K562 (cell line): ENCODE data around the gene PPP1R10. TPM values are rescaled to one million over a fixed set of nuclear protein-coding genes. Genes with fewer than 3 reads are reported as not detected.

Experiments used
- ATF1 ChIP-seq, 2 experiments: fragments of 450-650 bp in 1 of 2; IDR thresholded peaks; 2 replicates each; pipeline ENCODE4 v1.6.1; 2016; ENCODE audit warnings: missing compliant biosample characterization in 1 of 2, missing genetic modification characterization in 1 of 2
- CBX1 ChIP-seq: sonication (generic); IDR thresholded peaks from 2 replicates; pipeline ENCODE4 v1.6.1; 2016; ENCODE audit warnings: antibody characterized with exemption, low read depth, mild to moderate bottlenecking
- FOXM1 ChIP-seq, 2 experiments: fragments of 450-650 bp in 1 of 2; sonication (generic) in 1 of 2; formaldehyde crosslinking in 1 of 2; IDR thresholded peaks; 2 replicates each; pipeline versions ENCODE4 v1.6.1 to v1.9.0; 2017 to 2022; ENCODE audit warnings: low read depth in 2 of 2, mild to moderate bottlenecking in 2 of 2, missing genetic modification reagents in 1 of 2, moderate library complexity in 1 of 2
- HOXB6 ChIP-seq: fragments of 250-450 bp; sonication (Bioruptor Pico); IDR thresholded peaks from 2 replicates; pipeline ENCODE4 v1.5.1; 2022; ENCODE audit warnings: mild to moderate bottlenecking, borderline replicate concordance
- KHSRP ChIP-seq: fragments of 450-650 bp; IDR thresholded peaks from 2 replicates; pipeline ENCODE4 v1.6.1; 2017
- KLF16 ChIP-seq: IDR thresholded peaks from 2 replicates; pipeline ENCODE4 v1.6.1; 2016; ENCODE audit warnings: antibody characterized with exemption
- L3MBTL2 ChIP-seq: fragments of 450-650 bp; IDR thresholded peaks from 2 replicates; pipeline ENCODE4 v1.6.1; 2016; ENCODE audit warnings: mild to moderate bottlenecking, moderate library complexity
- MYC ChIP-seq, 2 experiments: fragments of 250-450 bp in 1 of 2; sonication (Bioruptor Pico) in 1 of 2; IDR thresholded peaks; 2 replicates each; pipeline versions ENCODE4 v1.5.1 to v1.6.1; 2012 to 2021; ENCODE audit warnings: low read depth in 2 of 2, borderline replicate concordance in 1 of 2, improper control_type of control experiment in 1 of 2, low read length in 1 of 2, mild to moderate bottlenecking in 1 of 2, moderate library complexity in 1 of 2
- NFE2 ChIP-seq: IDR thresholded peaks from 2 replicates; pipeline ENCODE4 v1.6.1; 2014; ENCODE audit warnings: antibody characterized with exemption, low read depth
- SAP30 ChIP-seq: fragments of 200-600 bp; sonication (generic); IDR thresholded peaks from 2 replicates; pipeline ENCODE4 v1.6.1; 2012; ENCODE audit warnings: borderline replicate concordance, low read depth, mild to moderate bottlenecking, moderate library complexity, low read length, control low read depth, inconsistent platforms; ENCODE audit not compliant: insufficient read depth, poor library complexity, severe bottlenecking
- SMAD3 ChIP-seq: fragments of 450-650 bp; formaldehyde crosslinking; conservative IDR thresholded peaks from 2 replicates; pipeline ENCODE4 v1.4.0; 2020; ENCODE audit warnings: mild to moderate bottlenecking
- SP1 ChIP-seq: sonication (generic); formaldehyde crosslinking; IDR thresholded peaks from 2 replicates; pipeline ENCODE4 v1.8.1; 2022; ENCODE audit warnings: mild to moderate bottlenecking, missing genetic modification reagents
- STAT5A ChIP-seq: IDR thresholded peaks from 2 replicates; pipeline ENCODE4 v1.6.1; 2012; ENCODE audit warnings: low read length, inconsistent platforms, borderline replicate concordance
- TAF15 ChIP-seq: fragments of 200-400 bp; formaldehyde crosslinking; IDR thresholded peaks from 2 replicates; pipeline ENCODE4 v1.6.1; 2017; ENCODE audit warnings: mild to moderate bottlenecking, low read depth, low read length, moderate library complexity
- TRIM24 ChIP-seq, 2 experiments: fragments of 450-650 bp; IDR thresholded peaks; 2 replicates each; pipeline ENCODE4 v1.6.1; 2016
- ZBTB1 ChIP-seq: sonication (generic); formaldehyde crosslinking; IDR thresholded peaks from 2 replicates; pipeline ENCODE4 v1.8.1; 2023; ENCODE audit warnings: missing genetic modification reagents, low read depth, mild to moderate bottlenecking, borderline replicate concordance
- ZBTB7A ChIP-seq: IDR thresholded peaks from 2 replicates; pipeline ENCODE4 v1.6.1; 2011; ENCODE audit warnings: low read depth, mild to moderate bottlenecking, low read length, moderate library complexity, borderline replicate concordance; ENCODE audit not compliant: control insufficient read depth
- ZNF431 ChIP-seq: sonication (generic); formaldehyde crosslinking; IDR thresholded peaks from 2 replicates; pipeline ENCODE4 v1.8.0; 2022; ENCODE audit warnings: mild to moderate bottlenecking, missing genetic modification reagents
- ZNF707 ChIP-seq: fragments of 250-450 bp; sonication (Bioruptor Pico); conservative IDR thresholded peaks from 2 replicates; pipeline ENCODE4 v1.8.0; 2022; ENCODE audit warnings: inconsistent platforms, mild to moderate bottlenecking, moderate library complexity
- polyA plus RNA-seq, 8 experiments: library from polyadenylated mRNA; depleted of rRNA in 4 of 8; stranded (reverse) in 5 of 8; unstranded in 3 of 8; fragments of >200 nt; fragmentation: Nextera tagmentation in 2 of 8; fragmentation: Illumina TruSeq in 1 of 8; extraction: Ambion mirVana in 2 of 8; extraction: Trizol in 1 of 8; gene quantifications; 2 replicates each; pipeline versions ENCODE4 v1.2.1 to v1.2.3, GENCODE V29; 2011 to 2014; ENCODE audit warnings: inconsistent platforms in 1 of 8, missing spikeins in 1 of 8
- total RNA-seq, 7 experiments: library from RNA; depleted of rRNA in 6 of 7; stranded (reverse); fragments of >200 nt in 6 of 7; fragmentation: Illumina TruSeq in 2 of 7; extraction: Trizol in 2 of 7; gene quantifications; 2 replicates each; pipeline versions ENCODE4 v1.2.1 to v1.2.3, GENCODE V29; 2011 to 2021; ENCODE audit warnings: low replicate concordance in 1 of 7
- TF ChIP-seq, protein P1 (sequence below): fragments of 150-350 bp; IDR thresholded peaks from 2 replicates; pipeline ENCODE4 v1.6.1; 2014; ENCODE audit warnings: low read depth, mild to moderate bottlenecking, low read length, borderline replicate concordance
- TF ChIP-seq, protein P2 (sequence below), 2 experiments: fragments of 450-650 bp in 1 of 2; sonication (generic) in 1 of 2; formaldehyde crosslinking; conservative IDR thresholded peaks; 2 replicates each; pipeline versions ENCODE4 v1.4.0 to v1.8.1; 2020 to 2022; ENCODE audit warnings: mild to moderate bottlenecking in 1 of 2, missing genetic modification reagents in 1 of 2

The PPP1R10 gene
- total and polyA plus RNA-seq, 9 of the 15 experiments (the other 6 are each of a cell fraction or from before 2014, with no cell fraction given), result 14.1 to 65.5 (median 32.6) TPM

DNA sequence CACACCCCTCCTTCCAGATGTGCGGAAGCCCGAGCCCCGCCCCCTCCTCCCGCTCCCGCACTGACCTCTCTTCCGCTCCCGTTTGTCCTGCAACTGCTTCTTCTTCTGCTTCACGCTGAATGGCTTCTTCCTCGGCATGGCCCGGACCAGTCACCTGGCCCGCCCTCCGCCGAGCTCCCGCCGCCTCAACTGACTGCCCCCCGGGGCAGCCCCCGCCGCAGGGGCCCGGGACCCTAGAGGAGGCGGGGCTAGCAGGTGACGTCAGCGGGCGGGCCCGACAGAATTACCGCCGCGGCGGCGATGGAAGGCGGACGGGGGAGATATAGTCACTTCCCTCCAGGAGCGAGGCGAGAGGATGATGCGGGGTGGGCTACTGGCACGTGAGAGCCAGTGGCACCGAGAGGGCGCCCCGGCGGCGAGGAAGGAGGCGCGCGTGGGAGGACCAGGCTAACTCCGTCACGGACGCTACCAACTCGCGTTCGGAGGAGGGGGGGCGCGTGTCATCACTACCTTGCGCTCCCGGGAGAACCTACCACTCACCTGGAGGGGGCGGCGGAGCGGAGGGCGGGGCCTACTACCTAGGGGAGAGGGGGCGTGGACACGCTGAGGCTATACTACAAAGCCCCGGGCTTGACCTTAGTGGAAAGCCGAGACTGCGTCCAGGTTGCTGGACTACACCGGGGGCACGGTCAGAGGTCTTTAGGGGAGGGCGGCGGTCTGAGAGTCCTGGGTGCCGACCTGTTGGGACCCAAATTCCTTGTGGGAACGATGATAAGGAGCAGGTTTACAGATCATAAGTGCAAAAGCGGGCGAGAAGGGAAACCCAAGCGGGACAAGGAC, 60.8 kb downstream of the PPP1R10 start, which contains the start of gene GNL1 (continued):
- TF ChIP-seq ZBTB7A (peak; percentile 97), STAT5A (0 out of 2 replicates have a peak, but pooled peaks have one; percentile 30), KHSRP (peak; percentile 68), NFE2 (0 out of 2 replicates have a peak, but pooled peaks have one; percentile 35), SAP30 (peak; percentile 84), ZBTB1 (0 out of 2 replicates have a peak, but pooled peaks have one; percentile 8), TAF15 (no peak), ATF1 (CRISPR knock-in tag; IDR thresholded peaks at IDR 0.05) (peak; percentile 81), ATF1 (tag; IDR thresholded peaks at IDR 0.05) (peak; percentile 99), HOXB6 (CRISPR knock-in tag) (peak; percentile 48; the same call in 1 of the 2 replicates), ZNF707 (CRISPR knock-in tag) (no peak), L3MBTL2 (peak; percentile 57; the same call in 1 of the 2 replicates), FOXM1 (IDR thresholded peaks at IDR 0.05; ENCODE audit: low read depth) (no peak; the same call in 1 of the 2 replicates), FOXM1 (CRISPR knock-in tag; IDR thresholded peaks at IDR 0.05; ENCODE audit: low read depth) (0 out of 2 replicates have a peak, but pooled peaks have one; percentile 65), KLF16 (peak; percentile 88), TRIM24 (IDR thresholded peaks at IDR 0.05) (0 out of 4 replicates have a peak, but pooled peaks of 1 of the 2 experiments have one; percentile 35), ZNF431 (peak; percentile 64; the same call in 1 of the 2 replicates), SMAD3 (CRISPR knock-in tag) (no peak), CBX1 (peak; percentile 39; the same call in 1 of the 2 replicates), SP1 (peak; percentile 99), MYC (IDR thresholded peaks at IDR 0.05; ENCODE audit: low read depth, low read length) (peak; percentile 84), MYC (CRISPR knock-in tag; IDR thresholded peaks at IDR 0.05; ENCODE audit: borderline replicate concordance, low read depth) (no peak; the same call in 1 of the 2 replicates)
- TF ChIP-seq, protein P1, sequence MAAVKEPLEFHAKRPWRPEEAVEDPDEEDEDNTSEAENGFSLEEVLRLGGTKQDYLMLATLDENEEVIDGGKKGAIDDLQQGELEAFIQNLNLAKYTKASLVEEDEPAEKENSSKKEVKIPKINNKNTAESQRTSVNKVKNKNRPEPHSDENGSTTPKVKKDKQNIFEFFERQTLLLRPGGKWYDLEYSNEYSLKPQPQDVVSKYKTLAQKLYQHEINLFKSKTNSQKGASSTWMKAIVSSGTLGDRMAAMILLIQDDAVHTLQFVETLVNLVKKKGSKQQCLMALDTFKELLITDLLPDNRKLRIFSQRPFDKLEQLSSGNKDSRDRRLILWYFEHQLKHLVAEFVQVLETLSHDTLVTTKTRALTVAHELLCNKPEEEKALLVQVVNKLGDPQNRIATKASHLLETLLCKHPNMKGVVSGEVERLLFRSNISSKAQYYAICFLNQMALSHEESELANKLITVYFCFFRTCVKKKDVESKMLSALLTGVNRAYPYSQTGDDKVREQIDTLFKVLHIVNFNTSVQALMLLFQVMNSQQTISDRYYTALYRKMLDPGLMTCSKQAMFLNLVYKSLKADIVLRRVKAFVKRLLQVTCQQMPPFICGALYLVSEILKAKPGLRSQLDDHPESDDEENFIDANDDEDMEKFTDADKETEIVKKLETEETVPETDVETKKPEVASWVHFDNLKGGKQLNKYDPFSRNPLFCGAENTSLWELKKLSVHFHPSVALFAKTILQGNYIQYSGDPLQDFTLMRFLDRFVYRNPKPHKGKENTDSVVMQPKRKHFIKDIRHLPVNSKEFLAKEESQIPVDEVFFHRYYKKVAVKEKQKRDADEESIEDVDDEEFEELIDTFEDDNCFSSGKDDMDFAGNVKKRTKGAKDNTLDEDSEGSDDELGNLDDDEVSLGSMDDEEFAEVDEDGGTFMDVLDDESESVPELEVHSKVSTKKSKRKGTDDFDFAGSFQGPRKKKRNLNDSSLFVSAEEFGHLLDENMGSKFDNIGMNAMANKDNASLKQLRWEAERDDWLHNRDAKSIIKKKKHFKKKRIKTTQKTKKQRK, result no peak
- TF ChIP-seq, protein P2, sequence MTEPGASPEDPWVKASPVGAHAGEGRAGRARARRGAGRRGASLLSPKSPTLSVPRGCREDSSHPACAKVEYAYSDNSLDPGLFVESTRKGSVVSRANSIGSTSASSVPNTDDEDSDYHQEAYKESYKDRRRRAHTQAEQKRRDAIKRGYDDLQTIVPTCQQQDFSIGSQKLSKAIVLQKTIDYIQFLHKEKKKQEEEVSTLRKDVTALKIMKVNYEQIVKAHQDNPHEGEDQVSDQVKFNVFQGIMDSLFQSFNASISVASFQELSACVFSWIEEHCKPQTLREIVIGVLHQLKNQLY (CRISPR knock-in tag; conservative IDR thresholded peaks at IDR 0.05), result 0 out of 4 replicates have a peak, but pooled peaks of 1 of the 2 experiments have one; percentile 31
